ENCODE data around the gene OGDH.
"Not testable (repeated sequence)": the region's sequence is repeated elsewhere in the genome, so short reads cannot be mapped to it uniquely, and the experiment has no call there.

OGDH gene

DNA sequence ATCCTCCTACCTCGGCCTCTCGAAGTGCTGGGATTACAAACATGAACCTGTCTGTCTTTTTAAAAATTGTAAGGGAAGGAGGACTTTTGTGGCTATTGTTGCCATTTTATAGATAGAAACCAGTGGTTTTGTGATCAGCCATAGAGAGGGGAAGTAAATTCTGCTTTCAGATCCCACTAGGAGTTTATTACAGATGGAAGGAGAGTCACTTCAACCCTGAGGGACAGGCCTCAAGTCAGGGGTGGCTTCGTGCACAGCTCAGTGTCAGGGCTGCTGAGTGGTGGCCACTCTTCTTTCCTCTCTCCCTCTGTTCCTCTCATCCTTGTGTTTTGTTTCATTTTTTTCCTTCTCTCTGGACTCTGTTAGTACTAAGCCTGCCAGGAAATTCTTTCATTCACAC is 60.8 kb downstream of the OGDH start:
- DNase-seq (ENCODE audit: low read depth), result no peak

DNA sequence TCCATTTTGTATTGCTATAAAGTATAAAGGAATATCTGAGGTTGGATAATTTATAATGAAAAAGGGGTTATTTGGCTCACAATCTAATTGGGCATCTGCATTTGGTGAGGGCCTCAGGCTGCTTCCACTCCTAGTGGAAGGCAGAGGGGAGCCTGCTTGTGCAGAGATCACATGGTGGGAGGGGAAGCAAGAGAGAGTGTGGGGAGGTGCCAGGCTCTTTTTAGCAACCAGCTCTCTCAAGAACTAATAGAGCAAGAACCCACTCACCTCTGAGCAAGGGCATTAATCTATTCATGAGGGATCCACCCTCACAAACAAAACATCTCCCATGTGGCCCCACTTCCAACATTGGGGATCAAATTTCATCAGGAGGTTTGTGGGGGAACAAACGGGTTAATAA is 64.6 kb downstream of the OGDH start:
- DNase-seq (ENCODE audit: low read depth), result no peak

DNA sequence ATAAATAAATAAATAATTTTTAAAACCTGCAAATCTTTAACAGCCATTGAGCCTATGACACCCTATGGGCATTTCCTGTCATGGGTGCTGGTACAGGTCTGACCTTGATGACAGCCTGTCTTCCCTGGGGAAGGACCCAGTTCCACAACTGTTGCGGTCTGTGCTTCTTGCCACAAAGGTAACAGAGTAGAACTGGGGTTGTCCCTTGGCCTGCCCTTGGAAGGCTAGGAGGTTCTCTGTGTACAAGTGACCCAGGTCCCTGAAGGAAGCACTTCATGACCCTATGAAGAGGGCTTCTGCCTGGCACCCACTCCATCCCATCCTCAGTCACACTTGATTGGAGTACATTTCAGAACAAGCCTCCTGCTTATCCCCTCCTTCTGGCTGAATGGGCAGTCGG is 66.9 kb downstream of the OGDH start:
- no peak for DNase-seq (ENCODE audit: low read depth)

DNA sequence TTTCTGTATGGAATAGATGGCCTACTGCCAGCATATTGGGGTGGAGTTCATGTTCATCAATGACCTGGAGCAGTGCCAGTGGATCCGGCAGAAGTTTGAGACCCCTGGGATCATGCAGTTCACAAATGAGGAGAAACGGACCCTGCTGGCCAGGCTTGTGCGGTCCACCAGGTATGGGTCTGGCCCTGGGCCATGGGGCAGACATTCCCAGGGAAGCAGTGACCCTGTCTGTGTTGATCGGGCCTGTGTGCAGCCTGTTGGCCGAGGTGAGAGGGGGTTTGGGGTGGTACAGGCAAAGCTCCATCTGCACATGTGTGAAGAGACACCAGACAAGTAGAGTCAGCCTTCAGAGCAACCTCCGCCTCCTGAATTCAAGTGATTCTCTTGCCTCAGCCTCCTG is 67.3 kb downstream of the OGDH start:
- DNase-seq (ENCODE audit: low read depth), result no peak

DNA sequence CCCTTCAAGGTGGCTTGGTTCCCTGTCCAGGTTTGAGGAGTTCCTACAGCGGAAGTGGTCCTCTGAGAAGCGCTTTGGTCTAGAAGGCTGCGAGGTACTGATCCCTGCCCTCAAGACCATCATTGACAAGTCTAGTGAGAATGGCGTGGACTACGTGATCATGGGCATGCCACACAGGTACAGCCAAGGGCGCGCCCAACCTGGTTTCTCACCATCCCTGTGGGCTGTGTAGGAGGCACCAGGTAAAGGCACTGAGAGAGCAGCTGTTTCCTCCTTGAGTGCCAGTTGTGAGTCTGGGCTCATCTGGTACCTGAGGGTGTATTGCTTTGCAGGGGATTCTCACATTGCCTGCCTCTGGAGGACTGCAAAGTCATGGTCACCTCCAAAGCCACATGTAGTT is 68.0 kb downstream of the OGDH start:
- no peak for DNase-seq (ENCODE audit: low read depth)

DNA sequence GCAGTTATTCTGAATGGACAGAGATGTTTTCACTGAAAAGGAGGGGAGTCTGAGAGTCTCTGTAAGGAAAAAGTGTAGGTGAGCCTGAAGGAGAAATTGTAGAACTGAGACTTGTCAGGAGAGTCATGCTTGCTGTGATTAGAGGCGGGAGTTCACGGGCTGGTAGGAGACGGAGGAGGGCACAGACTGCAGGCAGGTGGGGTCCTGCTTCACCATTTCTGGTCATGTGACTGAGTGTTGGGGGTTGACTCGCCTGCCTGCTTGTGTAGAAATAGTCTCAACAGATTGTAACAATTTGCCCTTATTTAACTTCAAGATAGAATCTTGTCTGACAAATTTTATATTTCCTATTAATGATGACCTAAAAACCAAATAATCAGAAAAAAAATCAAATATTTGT is 70.3 kb downstream of the OGDH start:
- DNase-seq (ENCODE audit: low read depth), result no peak

DNA sequence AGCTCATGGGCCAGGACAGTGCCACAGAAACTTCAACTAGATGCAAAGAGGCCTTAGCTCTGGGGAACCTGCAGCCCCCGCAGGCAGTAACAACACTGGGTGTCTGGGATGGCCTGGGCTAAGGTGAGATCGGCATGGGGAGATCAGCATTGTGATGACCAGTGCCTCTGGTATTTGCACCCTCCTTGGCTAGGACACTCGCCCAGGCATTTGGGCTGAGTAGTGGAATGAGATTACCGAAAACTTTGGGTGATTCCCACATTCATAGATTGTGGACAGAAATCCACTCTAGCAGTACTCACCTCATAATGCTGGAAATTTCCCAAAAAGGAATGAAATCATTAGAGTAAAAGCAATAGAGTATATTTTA is 71.7 kb downstream of the OGDH start:
- no peak for DNase-seq (ENCODE audit: low read depth)

DNA sequence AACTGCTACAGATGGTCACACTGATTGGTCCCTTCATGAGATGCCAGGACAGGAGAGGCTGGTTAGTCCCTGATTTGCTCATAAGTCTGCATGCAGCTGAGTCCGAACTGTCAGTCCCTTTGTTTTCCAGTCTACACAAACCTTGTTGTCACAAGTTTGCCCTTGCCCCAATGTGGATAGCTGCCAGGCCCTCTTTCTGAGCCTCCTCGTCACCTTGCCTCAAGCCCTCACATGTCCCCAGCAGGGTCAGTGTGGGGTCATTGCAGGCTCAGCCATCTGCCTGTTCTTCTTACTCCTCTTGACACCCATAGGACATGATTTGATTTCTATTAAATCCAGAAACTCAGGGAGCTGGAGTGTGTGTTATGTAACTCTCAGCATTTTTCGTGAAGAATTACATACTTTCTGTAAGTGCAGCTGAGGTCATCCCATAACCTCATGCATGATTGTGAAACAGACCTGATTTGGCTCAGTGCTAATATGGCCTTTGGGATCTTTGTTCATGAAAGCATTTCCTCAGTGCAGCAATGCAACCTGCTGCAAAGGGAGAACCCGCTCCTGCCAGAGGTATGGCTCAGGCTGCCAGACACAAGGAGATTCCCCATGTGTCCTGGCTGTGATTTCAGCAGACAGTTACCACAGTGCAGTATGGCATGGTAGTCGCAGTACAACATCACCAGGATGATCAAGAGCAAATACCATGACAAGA is 72.2 kb downstream of the OGDH start:
- no peak for DNase-seq (ENCODE audit: low read depth)

DNA sequence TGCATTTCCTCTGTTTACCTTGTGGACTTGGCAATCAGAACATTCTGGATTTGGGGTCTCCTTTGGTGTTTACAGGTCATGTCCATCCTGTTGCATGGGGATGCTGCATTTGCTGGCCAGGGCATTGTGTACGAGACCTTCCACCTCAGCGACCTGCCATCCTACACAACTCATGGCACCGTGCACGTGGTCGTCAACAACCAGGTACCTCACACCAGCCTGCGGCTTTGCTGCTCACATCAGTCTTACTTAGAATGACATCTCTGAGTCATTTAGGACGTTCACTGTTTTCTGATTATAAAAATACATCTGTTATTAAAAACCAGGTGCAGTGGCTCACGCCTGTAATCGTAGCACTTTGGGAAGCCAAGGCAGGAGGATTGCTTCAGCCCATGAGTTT is 75.2 kb downstream of the OGDH start:
- no peak for DNase-seq (ENCODE audit: low read depth)

DNA sequence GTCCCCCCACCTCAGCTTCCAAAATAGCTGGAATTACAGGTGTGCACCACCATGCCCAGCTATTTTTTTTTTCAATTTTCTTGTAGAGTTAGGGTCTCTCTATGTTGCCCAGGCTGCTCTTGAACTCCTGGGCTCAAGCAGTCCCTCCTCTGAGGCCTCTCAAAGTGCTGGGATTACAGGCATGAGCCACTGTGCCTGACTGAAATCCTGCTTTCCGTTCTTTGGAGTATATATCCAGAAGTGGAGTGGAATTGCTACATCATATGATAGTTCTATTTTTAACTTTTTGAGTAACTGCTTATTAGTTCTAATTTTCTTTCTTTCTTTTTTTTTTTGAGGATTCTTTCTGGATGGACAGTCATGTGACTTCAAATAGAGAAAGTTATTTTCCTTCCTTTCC is 79.3 kb downstream of the OGDH start:
- DNase-seq (ENCODE audit: low read depth), result no peak

DNA sequence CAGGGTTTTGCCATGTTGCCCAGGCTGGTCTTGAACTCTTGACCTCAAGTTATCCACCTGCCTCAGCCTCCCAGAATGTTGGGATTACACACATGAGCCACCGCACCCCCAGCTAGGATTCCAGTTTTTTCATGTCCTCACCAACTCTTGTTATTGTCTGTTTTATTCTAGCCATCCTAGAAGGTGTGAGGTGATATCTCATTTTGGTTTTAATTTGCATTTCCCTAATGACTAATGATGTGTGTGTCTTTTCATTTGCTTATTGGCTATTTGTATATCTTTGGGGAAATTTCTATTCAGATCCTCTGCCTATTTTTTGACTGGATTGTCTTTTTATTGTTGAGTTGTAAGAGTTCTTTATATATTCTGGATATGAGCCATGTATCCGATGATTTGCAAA is 83.0 kb downstream of the OGDH start:
- DNase-seq (ENCODE audit: low read depth), result no peak

DNA sequence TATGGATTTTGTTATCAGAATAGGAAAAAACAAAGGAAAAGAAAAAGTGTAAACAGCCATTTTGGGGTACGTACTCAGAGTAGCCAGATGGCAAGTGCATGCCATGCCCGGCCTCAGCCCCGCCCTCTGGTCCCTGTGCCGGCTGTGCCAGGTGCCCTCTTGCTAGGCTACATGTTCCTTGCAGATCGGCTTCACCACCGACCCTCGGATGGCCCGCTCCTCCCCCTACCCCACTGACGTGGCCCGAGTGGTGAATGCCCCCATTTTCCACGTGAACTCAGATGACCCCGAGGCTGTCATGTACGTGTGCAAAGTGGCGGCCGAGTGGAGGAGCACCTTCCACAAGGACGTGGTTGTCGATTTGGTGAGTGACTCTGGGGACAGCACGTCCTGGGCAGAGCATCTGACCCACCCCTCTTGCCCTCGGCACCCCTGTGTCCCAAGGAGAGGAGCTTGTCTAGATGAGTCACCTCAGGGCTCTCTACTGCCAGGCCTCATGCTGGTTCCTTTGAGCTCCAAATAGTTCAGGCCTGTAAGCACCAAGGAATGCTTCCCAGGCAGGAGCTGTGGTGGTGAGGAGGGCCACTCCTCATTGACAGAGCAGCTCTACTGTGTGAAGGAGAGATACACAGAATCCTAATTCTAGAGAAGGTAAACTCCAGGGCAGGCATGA is 87.3 kb downstream of the OGDH start:
- no peak for DNase-seq (ENCODE audit: low read depth)

DNA sequence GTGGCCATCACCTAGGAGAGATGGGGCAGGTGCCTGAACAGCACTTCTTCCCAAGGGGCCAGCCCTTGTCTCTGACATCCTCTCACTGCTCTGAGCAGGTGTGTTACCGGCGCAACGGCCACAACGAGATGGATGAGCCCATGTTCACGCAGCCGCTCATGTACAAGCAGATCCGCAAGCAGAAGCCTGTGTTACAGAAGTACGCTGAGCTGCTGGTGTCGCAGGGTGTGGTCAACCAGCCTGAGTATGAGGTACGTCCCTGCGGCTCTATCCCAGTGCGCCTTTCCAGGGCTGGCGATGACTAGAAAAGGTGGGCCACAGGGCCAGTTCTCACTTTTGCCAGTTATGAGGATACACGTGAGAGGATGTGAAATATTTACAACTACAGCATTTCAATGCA is 87.9 kb downstream of the OGDH start:
- no peak for DNase-seq (ENCODE audit: low read depth)

DNA sequence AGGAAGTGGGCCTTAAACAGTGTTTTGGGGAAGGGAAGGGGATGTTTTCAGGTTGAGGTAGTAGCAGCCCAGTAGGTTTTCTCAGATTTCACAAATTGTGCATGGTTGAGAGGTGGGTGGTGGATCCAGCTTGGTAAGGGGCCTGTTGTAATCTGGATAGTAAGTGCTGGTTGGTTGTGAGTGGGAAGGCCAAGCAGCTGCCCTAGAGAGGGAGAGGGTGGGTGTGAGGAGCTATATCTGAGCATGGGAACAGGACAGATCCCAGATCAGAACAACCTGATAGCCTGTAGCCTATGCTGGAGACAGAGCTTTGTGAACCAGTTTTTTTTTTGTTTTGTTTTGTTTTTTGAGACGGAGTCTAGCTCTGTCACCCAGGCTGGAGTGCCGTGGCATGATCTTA is 88.3 kb downstream of the OGDH start:
- DNase-seq (ENCODE audit: low read depth), result no peak

DNA sequence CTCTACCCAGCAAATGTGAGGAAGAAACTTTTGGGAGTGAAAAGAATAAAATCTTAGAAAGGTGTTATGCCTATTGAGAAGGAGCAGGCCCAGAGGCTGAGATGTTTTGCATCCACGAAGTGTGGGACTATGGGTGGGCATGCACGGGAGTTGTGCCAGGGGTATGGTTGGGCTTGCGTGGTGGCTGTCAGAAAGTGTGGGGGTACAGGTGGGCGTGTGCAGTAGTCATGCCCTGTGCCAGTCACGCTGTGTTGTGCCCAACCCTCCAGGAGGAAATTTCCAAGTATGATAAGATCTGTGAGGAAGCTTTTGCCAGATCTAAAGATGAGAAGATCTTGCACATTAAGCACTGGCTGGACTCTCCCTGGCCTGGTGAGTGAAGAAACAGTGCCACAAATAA is 89.3 kb downstream of the OGDH start:
- no peak for DNase-seq (ENCODE audit: low read depth)

DNA sequence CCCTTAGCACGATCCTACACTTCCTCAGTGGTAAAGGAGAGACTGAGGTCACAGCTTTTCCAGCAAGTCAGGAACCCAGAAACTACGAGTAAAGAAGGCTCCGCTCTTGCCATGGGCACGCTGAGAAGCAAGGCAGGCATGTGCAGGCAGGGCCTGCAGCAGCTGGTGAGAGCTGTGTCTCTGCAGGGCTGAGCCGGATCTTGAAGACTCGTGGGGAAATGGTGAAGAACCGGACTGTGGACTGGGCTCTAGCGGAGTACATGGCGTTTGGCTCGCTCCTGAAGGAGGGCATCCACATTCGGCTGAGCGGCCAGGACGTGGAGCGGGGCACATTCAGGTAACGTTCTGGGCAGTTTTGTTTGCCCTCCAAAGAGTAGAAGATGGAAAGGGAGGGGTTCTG is 90.3 kb downstream of the OGDH start:
- no peak for DNase-seq (ENCODE audit: low read depth)

DNA sequence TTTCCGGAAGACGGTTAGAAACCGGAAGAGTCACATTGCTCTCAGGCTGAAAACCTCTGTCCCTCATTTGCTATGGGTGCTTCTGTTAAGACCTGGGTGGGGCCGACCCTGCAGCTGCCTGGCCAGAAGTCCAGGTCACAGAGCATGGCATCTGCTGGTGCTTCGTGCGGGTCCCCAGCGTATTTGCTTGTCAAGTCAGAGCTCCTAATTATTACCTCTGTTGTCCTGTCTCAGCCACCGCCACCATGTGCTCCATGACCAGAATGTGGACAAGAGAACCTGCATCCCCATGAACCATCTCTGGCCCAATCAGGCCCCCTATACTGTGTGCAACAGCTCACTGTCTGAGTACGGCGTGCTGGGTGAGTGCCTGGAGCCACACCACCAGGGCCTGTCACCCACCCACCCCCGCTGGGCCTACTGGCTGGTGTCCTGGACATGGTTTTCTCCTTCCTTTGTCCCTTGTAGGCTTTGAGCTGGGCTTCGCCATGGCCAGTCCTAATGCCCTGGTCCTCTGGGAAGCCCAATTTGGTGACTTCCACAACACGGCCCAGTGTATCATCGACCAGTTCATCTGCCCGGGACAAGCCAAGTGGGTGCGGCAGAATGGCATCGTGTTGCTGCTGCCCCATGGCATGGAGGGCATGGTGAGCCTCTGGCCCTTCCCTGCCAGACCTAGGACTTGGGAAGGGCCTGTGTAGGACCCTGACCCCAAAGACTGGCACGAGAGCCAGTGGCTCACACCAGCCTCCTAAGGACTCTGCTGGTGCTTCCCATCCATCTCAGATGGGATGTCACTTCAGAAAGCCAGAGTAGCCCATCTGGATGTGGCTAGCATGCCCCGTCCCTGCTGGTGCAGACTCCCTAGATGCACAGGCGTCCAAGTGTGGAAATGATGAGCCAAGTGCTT is 91.0 kb downstream of the OGDH start:
- DNase-seq (ENCODE audit: low read depth), result no peak

DNA sequence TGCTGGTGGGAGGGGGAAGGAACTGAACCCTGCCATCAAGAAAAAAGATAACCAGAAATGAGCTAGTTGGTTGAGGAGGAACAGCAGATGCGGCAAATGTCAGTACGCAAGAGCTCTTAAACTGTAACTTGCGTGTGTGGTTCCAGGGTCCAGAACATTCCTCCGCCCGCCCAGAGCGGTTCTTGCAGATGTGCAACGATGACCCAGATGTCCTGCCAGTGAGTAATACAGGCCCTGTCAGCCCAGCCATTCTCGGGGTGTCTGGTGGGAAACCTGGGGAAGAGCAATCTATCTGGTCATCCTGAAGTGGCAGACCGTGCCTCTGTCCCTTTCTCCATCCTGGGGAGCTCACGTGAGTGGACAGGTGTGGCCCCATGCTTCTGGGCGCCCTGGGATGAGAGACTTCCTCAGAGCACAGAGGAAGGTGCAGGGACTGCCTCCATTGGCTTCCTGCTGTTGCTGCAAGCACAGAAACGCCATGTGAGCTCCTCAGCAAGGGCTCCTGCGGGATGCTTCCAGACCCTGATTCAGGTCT is 91.7 kb downstream of the OGDH start:
- no peak for DNase-seq (ENCODE audit: low read depth)

DNA sequence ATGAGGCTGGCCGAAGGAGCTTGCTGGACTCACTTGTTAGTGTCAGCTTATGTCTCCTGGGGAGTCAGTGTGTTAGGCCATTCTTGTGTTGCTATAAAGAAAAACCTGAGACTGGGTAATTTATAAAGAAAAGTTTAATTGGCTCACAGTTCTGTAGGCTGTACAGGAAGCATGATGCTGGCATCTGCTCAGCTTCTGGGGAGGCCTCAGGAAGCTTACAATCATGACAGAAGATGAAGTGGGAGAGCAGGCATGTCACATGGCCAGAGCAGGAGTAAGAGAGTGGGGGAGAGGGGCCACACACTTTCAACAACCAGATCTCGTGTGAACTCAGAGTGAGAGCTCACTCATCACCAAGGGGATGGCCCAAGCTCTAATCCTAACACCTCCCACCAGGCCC is 93.2 kb downstream of the OGDH start:
- not testable (repeated sequence) for DNase-seq (ENCODE audit: low read depth)

DNA sequence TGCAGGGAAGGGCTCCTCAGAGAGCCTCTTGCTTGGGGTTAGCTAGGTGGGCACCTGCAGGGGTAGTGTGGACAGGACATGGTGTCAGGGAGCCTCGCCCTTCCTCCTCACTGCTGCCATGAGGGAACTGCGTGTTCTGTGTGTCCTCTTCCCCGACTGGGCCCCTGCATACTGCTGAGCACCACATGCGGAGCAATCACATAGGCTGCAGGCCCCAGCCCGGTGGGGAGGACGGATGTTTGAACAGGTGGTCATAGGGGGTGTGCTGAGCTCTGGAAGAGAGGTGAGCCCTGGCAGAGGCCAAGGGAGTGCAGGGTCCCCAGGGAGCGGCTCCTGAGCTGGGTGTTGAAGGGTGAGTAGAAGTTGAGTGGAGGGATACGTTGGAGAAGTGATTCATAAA is 93.9 kb downstream of the OGDH start:
- DNase-seq (ENCODE audit: low read depth), result no peak

DNA sequence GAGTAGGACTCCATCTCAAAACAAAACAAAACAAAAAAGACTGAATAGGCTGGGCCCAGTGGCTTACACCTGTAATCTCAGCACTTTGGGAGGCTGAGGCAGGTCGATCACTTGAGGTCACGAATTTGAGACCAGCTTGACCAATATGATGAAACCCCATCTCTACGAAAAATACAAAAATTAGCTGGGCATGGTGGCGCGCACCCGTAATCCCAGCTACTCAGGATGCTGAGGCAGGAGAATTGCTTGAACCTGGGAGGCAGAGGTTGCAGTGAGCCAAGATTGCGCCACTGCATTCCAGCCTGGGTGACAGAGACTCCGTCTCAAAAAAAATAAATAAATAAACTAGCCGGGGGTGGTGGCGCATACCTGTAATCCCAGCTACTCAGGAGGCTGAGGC is 97.0 kb downstream of the OGDH start:
- DNase-seq (ENCODE audit: low read depth), result not testable (repeated sequence)

DNA sequence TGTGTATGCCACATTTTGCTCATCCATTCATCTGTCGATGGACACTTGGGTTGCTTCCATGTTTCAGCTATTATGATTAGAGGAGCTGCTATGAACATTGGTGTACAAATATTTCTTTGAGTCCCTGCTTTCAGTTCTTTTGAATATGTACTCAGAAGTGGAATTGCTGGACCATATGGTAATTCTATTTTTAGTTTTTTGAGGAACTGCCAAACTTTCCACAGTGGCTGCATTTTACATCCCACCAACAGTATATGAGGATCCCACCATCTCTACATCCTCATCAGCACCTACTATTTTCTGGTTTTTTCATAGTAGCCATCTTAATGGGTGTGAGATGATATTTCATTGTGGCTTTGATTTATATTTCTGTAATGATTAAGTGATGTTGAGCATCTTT is 97.5 kb downstream of the OGDH start:
- no peak for DNase-seq (ENCODE audit: low read depth)

DNA sequence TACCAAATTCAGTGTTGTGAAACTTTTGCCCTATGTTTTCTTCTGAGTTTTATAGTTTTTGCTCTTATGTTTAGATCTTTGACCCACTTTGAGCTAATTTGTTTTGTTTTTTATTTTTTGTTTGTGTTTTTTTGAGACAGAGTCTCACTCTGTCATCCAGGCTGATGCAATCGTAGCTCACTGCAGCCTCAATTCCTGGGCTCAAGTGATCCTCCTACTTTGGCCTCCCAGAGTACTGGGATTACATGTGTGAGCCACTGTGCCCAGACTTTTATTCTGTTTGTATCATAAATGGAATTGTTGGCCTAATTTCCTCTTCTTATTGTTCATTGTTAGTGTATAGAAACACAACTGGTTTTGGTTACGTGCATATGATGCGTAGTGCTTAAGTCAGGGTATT is 99.0 kb downstream of the OGDH start:
- DNase-seq (ENCODE audit: low read depth), result no peak
